KOPT-K1 (cell line): Measurements from ENCODE around the gene BEND7.

Source experiments
- H3K27ac ChIP-seq: fragments of 200-600 bp; sonication (generic); 2 replicates; pipeline ENCODE4 v1.5.1; 2016; ENCODE audit warnings: antibody characterized with exemption, mild to moderate bottlenecking, low read depth, low read length; ENCODE audit not compliant: poor library complexity, severe bottlenecking
- H3K36me3 ChIP-seq: fragments of 200-600 bp; sonication (generic); 2 replicates; pipeline ENCODE4 v1.5.1; 2017; ENCODE audit warnings: antibody characterized with exemption, mild to moderate bottlenecking, low read length, moderate library complexity; ENCODE audit not compliant: insufficient read depth
- H3K9me3 ChIP-seq: fragments of 200-600 bp; sonication (generic); 2 replicates; pipeline ENCODE4 v1.5.1; 2017; ENCODE audit warnings: antibody characterized with exemption, low read length, mild to moderate bottlenecking; ENCODE audit not compliant: insufficient read depth, poor library complexity, severe bottlenecking

The BEND7 gene

GRCh38 chr10:13529714-13529973 is 830 bp upstream of the BEND7 start:
- no peak overlapping the region for H3K27ac ChIP-seq
- H3K36me3 ChIP-seq = no peaks in the 10 kb centered on the region
- H3K9me3 ChIP-seq = no peaks in the 10 kb centered on the region

GRCh38 chr10:13528123-13528874 is 515 bp downstream of the BEND7 start:
- H3K27ac ChIP-seq = no peak overlapping the region
- H3K9me3 ChIP-seq = no peaks in the 10 kb centered on the region
- no peaks in the 10 kb centered on the region for H3K36me3 ChIP-seq

DNA sequence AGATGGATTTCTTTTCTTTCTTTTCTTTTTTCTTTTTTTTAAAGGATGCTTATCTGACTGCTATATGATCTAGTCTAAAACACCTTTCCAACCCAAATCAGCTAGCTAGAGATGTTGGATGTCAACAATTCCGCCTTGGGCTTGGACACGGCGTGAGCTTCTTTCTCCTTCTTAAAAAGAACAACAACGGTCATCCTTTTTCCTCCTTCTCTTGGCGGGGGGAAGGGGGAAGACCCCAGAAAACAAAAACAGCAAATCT is 1.0 kb downstream of the BEND7 start:
- no peaks in the 10 kb centered on the region for H3K36me3 ChIP-seq
- no peaks in the 10 kb centered on the region for H3K9me3 ChIP-seq
- H3K27ac ChIP-seq = no peak overlapping the region

DNA sequence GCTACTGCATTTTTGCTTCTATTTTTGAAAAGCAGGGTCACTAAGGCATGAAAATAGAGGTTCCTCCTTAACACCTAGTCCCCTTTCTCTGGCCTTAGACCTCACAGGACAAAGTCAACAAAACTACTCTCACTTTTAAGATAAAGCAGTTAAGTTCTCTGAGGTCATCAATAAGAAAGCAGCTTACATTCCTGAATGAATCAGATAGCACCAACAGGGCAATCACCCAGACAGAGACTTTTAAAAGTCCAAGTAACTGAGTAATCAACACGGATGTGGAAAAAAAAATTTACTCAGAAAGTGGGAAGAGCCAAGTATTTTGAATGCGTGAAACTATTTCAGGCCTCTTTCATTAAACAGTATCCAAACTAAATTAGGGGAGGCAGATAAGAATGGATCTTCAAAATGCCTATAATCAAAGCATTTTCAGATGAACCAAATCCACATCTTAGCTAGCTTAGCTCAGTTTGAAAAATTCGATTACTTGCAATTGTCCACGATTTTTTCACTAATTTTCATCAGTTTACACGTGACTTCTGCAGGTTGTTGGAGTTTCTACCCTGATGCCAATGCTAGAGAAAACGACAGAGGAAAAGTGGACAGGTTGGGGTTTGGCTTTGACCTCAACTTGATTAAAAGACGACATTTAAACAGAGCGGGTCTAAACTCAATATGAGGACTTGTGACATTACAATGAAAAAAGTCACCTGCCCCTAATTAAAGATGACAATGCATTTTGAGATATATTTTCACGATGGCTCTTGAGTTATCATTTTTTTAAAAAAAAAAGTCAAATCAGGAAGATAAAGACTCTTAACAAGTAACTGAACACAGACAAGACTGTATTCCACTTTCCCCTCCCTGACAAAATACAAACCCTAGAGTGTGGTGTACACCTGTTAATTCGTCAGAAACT is 1.6 kb downstream of the BEND7 start:
- no peaks in the 10 kb centered on the region for H3K9me3 ChIP-seq
- H3K36me3 ChIP-seq = no peaks in the 10 kb centered on the region
- no peak overlapping the region for H3K27ac ChIP-seq

- Histone ChIP-seq H3K27ac (no peak overlapping the region), H3K9me3 (no peaks in the 10 kb centered on the region), H3K36me3 (no peaks in the 10 kb centered on the region)
Observed at GRCh38 chr10:13525663-13526062, 3.2 kb downstream of the BEND7 start.

DNA sequence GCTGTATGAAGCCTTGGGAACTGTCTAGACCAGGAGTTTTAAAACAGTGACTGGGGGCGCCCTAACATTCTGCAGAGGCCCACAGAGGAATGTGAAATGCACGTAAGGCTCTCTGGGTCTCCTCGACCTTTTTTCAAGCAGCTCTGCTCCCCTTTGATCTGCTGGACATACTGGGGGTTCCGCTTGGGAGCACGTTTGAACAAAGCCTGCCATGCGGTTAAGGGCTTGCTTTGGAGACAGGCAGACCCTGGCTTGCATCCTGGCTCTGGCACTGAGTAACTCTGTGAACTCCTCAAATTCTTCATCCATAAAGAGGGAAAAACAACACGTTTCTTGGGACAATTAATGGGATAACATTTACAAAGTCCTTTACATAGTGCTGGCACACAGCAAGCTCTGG is 7.8 kb downstream of the BEND7 start:
- Histone ChIP-seq H3K27ac (no peak overlapping the region), H3K9me3 (no peaks in the 10 kb centered on the region), H3K36me3 (no peaks in the 10 kb centered on the region)

- no peak overlapping the region for H3K27ac ChIP-seq
- no peaks in the 10 kb centered on the region for H3K36me3 ChIP-seq
- no peaks in the 10 kb centered on the region for H3K9me3 ChIP-seq
Observed at GRCh38 chr10:13520194-13520593, 8.6 kb downstream of the BEND7 start.

DNA sequence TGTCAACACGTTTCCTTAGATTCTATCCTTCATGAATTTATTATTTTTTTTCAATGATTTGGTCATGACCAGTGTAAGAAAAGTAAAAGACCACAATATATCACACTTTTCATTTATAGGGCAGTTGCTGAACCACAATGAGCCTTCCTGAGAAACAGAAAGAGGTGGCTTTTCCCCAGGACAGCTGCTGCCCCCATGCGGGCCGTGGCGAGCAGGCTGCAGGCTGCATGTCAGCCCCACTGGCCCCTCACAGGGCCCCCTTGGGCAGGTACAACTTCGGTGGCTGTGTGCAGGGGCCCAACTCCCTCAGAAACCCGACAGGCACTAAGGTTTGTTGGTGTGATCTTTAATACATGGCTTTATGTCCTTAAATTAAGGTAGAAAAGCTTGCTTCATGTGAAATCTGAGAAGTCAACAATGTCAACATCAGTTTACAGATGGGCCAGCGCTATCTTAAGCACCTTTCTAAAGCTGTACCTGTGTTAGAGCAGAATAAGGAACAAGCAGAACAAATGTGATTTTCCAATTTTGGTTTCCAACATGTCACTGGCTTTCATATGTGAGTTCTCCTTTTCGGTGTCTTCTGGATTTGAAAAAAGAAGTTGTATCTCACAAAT is 10.6 kb downstream of the BEND7 start:
- no peak overlapping the region for H3K27ac ChIP-seq
- no peaks in the 10 kb centered on the region for H3K9me3 ChIP-seq
- no peaks in the 10 kb centered on the region for H3K36me3 ChIP-seq

GRCh38 chr10:13517675-13518074 is 11.1 kb downstream of the BEND7 start:
- Histone ChIP-seq H3K9me3 (no peaks in the 10 kb centered on the region), H3K27ac (no peak overlapping the region), H3K36me3 (no peaks in the 10 kb centered on the region)

GRCh38 chr10:13516176-13516575 is 12.6 kb downstream of the BEND7 start:
- Histone ChIP-seq H3K36me3 (no peaks in the 10 kb centered on the region), H3K27ac (no peak overlapping the region), H3K9me3 (no peaks in the 10 kb centered on the region)

DNA sequence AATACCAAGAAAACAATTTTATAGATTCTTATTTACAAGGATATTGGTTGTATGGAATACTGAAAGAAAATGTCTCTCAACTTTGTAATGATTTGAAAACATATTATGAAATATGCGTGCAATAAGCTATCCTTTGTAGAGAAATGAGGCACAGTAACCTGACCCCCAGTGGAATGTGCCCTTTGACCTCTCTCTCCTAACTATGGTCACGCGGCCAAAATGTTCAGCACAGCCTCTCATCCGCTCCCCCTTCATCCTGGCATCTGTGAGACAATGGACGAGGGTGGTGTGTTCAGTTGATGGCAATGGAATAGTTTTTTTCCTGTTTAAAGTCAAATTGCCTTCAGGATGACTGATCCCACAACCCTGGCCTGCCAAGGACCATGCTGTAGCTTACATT is 13.3 kb downstream of the BEND7 start:
- H3K27ac ChIP-seq = no peak overlapping the region
- H3K9me3 ChIP-seq = no peaks in the 10 kb centered on the region
- H3K36me3 ChIP-seq = no peaks in the 10 kb centered on the region

DNA sequence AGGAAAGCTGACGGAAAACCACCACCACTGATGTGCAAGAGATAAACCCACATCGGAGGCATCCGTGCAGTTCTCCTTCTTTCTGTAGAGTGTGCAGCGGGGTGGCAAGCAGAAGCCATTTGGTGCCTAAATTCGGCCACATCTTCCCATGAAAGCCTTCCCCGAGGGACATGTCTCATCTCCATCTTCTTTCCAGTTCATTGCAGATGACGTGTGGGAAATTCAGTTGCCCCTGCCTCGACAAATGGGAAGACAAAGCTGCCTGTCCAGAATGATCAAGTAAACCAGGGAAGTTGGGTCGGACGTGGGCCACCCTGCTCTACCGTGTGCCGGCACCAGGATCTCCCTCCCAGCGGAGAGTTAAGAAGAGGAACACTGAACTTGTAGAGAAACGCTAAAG is 14.5 kb downstream of the BEND7 start:
- Histone ChIP-seq H3K9me3 (no peaks in the 10 kb centered on the region), H3K36me3 (no peaks in the 10 kb centered on the region), H3K27ac (no peak overlapping the region)

DNA sequence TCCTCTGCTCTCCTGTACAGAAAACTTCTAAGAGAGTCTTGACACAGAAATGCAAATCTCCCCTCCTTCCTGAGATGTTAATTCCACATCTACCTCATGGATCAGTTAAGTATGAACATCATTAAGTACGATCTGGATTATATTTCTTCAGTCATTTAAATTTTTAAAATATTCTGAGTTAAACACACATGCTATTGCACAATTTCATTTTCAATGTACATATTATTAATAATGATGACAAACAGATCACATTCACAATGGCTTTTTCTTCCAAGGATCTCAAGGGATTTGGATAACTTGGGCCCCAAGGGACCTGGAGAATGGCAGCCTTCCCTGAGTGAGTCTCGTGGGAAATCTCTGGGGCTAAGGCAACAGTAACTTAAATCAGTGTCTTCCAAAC is 16.2 kb downstream of the BEND7 start:
- no peak overlapping the region for H3K27ac ChIP-seq
- H3K9me3 ChIP-seq = no peaks in the 10 kb centered on the region
- H3K36me3 ChIP-seq = no peaks in the 10 kb centered on the region

GRCh38 chr10:13511409-13511808 is 17.4 kb downstream of the BEND7 start:
- Histone ChIP-seq H3K27ac (no peak overlapping the region), H3K9me3 (no peaks in the 10 kb centered on the region), H3K36me3 (no peaks in the 10 kb centered on the region)

- no peak overlapping the region for H3K27ac ChIP-seq
- no peaks in the 10 kb centered on the region for H3K9me3 ChIP-seq
Observed at GRCh38 chr10:13505052-13505680, 23.6 kb downstream of the BEND7 start.

More at GRCh38 chr10:13505052-13505680, 23.6 kb downstream of the BEND7 start:
- H3K36me3 ChIP-seq = no peaks in the 10 kb centered on the region
